Effector CD4-positive, alpha-beta T cell (primary cell): Measurements from ENCODE around the gene DLEC1.
"Not testable (repeated sequence)": the region's sequence is repeated elsewhere in the genome, so short reads cannot be mapped to it uniquely, and the experiment has no call there.

Experiments
- DNase-seq: peaks from one replicate; pipeline ENCODE4 v3.0.0-alpha.2; 2020

Gene DLEC1

GRCh38 chr3:38038447-38038911 is 529 bp upstream of the DLEC1 start:
- peak; percentile 31 for DNase-seq

- DNase-seq = peak; percentile 47
Observed at GRCh38 chr3:38039899-38040261, 872 bp downstream of the DLEC1 start.

DNA sequence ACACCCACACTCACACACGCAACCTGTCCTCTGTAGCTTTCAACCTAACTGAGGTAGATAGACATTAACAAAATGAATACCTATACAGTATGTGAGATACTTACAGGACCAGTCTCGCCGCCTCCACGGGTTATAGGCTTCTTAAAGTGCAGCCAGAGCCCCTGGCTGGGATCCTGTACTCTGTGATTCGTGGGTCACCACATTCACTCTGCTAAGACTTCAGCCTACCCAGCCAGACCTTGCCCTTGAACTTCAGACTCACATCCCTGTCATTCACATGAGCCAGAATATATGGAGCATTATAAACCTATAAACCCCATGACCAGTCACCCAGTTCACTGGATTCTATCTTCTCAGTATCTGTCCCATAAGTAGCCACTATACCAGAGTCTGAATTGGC is 1.4 kb downstream of the DLEC1 start:
- DNase-seq = no peak

DNA sequence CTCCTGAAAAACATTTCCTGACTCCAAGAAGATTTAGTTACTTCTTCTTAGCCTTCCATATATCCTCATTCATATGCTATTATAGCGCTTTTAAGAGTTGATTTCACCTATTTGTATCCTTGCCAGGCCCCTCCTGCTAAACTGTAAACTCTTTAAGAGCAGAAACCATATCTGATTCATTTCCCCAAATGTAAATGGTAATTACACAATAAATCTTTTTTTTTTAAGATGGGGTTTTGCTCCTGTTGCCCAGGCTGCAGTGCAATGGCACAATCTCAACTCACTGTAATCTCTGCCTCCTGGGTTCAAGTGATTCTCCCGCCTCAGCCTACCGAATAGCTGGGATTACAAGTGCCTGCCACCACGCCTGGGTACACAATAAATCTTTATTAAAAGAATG is 4.5 kb downstream of the DLEC1 start:
- no peak for DNase-seq

- DNase-seq = no peak
Observed at GRCh38 chr3:38046027-38046426, 7.0 kb downstream of the DLEC1 start.

- no peak for DNase-seq
Observed at GRCh38 chr3:38046821-38047220, 7.8 kb downstream of the DLEC1 start.

GRCh38 chr3:38047896-38048295 is 8.9 kb downstream of the DLEC1 start:
- DNase-seq = no peak

DNA sequence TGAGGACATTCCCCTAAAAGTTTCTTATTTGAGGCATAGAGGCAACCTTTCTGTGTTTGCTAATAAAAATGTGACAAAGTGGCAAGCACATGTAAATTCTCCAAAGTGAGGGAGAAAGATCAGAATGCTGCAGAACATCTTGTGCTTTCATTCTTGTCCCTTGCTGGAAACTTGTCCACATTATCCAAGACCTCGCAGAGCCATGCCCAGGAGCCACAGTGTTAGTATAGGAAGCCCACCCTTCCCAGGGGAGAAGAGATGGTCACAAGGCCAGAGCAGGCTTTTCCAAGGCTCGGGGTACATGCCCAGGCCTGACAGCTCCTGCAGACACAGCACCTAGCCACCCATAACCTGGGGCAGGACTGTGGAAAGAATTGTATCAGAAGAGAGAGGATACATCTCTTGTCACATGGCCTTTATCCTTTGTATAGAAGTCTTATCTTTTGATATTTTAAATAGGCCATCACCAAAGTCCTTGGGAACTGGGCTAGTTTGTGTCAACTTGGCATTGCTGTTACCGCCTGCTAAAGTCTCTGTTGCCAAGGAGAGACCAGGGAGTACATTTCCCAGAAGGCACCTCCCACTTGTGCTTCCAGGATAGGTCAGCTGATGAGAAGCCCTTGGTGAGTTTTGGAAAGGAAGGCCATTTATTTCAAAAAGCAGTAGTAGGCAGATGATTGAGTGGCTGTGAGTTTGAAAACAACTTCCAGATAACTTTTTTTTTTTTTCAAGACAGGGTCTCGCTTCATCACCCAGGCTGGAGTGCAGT is 10.5 kb downstream of the DLEC1 start:
- DNase-seq = no peak

DNA sequence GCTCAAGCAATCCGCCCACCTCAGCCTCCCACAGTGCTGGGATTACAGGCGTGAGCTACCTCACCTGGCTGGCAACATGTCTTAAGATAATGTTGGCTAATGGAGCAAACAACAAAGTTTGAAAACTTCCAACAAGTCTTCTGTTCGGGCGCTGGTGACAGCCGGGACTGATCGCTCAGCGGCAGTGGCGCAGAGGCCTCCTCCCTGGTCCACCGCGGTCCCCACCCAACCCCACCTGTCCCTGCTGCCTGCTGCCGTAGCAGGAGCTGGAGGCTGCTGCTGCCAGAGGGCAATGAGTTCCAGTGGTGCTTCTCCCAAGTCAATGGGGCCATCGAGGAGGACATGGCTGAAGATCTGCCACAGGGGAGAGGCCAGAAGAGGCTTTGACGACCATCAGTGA is 12.1 kb downstream of the DLEC1 start:
- DNase-seq = no peak

DNA sequence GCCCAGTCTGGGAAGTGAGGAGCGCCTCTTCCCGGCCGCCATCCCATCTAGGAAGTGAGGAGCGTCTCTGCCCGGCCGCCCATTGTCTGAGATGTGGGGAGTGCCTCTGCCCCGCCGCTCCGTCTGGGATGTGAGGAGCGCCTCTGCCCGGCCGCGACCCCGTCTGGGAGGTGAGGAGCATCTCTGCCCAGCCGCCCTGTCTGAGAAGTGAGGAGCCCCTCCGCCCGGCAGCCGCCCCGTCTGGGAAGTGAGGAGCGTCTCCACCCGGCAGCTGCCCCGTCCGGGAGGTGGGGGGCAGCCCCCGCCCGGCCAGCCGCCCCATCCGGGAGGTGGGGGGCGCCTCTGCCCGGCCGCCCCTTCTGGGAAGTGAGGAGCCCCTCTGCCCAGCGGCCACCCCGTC is 14.3 kb downstream of the DLEC1 start:
- DNase-seq = not testable (repeated sequence)

DNA sequence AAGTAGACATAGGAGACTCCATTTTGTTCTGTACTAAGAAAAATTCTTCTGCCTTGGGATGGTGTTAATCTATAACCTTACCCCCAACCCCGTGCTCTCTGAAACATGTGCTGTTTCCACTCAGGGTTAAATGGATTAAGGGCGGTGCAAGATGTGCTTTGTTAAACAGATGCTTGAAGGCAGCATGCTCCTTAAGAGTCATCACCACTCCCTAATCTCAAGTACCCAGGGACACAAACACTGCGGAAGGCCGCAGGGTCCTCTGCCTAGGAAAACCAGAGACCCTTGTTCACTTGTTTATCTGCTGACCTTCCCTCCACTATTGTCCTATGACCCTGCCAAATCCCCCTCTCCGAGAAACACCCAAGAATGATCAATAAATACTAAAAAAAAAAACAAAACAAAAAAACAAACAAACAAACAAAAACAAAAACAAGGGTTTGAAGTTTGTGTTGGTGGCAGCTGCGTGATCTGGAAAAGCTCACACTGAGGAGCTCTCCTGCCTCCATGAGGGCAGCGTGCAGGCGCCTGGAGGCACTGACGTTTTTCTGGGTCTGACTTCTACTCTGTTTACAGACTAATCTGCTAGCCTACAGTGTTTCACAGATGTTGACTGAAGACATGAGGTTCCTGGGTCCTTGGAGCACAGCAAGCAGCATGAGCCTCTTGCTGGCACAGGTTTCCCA is 14.9 kb downstream of the DLEC1 start:
- DNase-seq = not testable (repeated sequence)

GRCh38 chr3:38054499-38055001 is 15.5 kb downstream of the DLEC1 start:
- DNase-seq = no peak

DNA sequence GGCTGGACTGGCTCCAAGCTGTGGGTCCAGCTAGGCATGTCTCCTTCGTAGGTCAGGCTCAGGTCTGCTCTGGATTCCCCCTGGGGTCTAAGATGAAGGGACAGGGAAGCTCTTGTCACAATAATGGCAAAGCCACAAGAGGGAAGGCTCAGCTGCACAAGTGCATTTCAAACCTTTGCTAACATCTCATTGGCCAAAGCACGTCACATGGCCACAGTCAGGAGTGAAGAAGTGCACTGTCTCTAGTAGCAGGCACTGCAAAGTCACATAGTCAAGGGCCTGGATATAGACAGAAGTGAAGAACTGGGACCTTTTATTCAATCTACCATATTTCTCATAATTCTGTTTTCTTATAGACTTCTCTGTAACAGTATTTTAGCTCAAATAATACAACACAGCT is 20.1 kb downstream of the DLEC1 start:
- no peak for DNase-seq

GRCh38 chr3:38059591-38059990 is 20.6 kb downstream of the DLEC1 start:
- DNase-seq = no peak

DNA sequence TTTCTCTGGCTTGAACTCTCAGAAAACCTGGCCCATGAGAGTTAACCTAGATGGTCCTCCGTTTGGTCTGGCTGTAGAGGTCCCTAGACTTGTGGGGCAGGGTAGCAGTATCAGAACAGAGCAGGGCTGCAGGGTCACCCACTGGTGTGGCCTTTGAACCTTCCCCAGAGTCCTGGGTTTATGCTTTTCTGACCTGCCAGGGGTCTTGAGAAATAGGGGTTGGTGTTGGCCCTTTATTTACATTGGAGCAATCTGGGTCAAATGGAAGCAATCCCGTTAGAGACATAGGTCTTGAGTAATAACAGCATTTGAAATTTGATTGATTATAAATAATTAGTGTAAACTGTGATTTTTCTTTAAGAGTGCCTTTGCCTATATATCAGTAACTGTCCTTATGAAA is 23.8 kb downstream of the DLEC1 start:
- no peak for DNase-seq

DNA sequence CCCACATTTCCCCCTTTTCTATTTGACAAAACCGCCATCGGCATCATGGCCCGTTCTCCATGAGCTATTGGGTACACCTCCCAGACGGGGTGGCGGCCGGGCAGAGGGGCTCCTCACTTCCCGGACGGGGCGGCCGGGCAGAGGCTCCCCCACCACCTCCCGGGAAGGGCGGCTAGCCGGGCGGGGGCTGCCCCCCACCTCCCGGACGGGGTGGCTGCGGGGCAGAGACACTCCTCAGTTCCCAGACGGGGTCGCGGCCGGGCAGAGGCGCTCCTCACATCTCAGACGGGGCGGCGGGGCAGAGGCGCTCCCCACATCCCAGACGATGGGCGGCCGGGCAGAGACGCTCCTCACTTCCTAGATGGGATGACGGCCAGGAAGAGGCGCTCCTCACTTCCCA is 25.4 kb downstream of the DLEC1 start:
- DNase-seq = not testable (repeated sequence)

DNA sequence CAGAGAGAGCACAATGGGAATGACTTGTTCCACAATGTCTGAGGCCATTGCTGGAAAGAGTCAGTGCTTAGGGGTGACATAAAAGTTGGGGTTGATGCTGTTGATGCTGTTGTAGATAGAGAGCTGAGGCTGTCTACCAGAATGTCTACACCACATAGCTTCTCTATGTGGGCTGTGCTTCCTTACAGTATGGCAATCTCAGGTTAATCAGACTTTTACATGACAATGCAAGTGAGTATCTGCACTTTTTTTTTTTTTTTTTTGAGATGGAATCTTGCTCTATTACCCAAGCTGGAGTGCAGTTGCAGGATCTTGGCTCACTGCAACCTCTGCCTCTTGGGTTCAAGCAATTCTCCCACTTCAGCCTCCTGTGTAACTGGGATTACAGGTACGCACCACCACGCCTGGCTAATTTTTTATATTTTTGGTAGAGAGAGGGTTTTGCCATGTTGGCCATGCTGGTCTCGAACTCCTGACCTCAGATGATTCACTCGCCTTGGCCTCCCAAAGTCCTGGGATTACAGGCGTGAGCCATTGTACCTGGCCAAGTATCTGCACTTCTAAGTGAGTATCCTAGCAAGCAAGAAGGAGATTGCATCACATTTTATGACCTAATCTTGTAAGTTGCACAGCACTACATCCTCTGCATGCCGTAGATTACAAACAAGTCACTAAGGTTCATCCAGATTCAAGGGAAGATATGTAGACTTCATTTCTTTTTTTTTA is 28.7 kb downstream of the DLEC1 start:
- DNase-seq = no peak

DNA sequence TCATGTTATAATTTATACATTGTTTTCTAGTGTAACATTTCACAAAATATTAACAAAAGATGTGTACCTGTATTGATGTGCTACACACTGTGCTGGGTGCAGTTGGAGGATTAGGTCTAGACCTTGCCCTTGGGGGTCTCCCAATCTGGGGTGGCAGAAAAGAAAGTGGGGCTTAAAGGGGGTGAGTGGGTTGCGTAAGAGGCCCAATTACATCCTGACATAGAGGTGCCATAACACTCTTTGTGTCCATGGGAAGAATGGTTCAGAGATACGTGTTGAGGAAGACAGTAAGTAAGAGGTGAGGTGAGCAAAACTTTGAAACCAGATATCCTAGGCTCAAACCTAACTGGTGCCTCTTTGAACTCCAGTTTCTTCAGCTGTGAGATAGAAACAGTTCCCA is 31.0 kb downstream of the DLEC1 start:
- DNase-seq = no peak

GRCh38 chr3:38077073-38077472 is 38.1 kb downstream of the DLEC1 start:
- DNase-seq = not testable (repeated sequence)

- not testable (repeated sequence) for DNase-seq
Observed at GRCh38 chr3:38082296-38082695, 43.3 kb downstream of the DLEC1 start.

- DNase-seq = not testable (repeated sequence)
Observed at GRCh38 chr3:38083254-38083653, 44.2 kb downstream of the DLEC1 start.

- DNase-seq = no peak
Observed at GRCh38 chr3:38083871-38084333, 44.9 kb downstream of the DLEC1 start.
